HG02884 (cell line): ENCODE data around the gene SLC19A1.

Experiments
- ATAC-seq: cut with Tn5 transposase; IDR thresholded peaks from one replicate; pipeline ENCODE4 v1.9.1; 2021; ENCODE audit warnings: mild to moderate bottlenecking, moderate library complexity; ENCODE audit not compliant: unreplicated experiment

The SLC19A1 gene

DNA sequence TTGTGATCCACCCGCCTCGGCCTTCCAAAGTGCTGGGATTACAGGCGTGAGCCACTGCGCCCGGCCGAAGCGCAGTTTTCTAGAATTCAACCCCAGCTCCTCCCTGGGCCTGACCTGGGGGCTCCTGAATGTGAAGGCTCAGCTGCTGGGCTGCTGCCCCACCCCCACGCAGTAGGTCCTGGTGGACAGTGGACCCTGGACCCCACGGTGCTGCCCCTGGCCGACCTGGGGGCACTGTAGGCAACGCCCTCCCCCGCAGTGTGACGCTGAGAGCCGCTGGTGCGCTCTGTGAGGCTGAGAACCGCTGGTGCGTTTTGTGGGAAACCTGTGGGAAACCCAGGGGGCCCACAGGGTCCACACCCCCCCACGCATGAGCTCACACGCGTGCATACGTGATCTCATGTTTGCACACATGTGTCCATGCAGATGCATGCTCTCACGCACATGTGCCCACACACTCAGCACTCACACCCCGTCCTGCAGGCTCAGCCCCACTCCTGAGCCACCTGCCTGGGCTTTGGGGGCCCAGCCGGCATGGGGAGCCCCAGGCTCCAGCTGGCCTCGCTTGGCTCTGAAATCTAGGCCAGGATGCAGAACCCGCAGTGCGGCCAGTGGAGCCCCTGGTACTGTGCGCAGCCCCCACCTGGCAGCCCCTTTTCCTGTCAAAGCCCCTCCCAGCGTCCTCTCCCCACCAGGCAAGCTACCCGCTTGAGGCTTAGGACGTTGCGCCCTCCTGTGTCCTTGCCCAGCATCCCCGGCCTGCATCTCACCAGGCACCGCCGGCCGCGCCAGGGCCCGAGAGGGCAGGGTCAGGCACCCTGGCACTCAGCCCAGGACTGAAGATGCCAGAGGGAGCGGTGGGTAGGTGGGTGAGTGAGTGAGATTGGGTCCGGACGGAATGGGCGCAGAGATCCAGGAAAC, 69.5 kb downstream of the SLC19A1 start:
- ATAC-seq = no peak

DNA sequence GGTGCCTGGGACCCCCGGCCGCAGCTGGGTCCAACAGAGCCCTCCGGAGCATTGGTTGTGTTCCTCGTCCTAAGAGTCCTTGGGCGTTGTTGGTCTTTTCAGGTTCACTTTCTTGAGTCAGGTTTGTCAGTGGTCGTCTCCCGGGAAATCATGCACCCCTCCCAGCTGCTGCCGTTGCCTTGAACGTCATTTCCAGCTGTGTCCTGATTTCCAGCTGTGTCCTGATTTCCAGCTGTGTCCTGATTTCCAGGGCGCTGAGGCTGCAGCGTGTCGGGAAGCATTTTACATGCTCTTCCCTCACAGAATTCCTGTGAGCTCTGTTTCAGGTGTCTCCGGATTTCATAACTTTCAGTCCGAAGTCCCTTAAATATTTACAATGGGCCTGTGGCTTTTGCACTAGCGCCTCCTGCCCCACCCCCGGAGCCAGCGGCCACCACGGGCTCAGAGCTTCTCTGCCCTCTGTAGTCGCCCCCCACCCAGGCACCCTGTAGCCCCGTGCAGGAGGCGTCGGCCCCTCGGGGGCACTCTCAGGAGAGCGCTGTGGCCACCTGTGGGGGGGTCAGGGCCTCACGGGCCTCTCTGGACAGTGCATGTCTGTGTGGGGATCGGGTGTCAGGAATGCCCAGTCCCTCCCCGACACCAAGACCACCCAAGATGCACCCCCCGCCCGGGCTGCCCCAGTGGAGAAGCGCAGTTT, 70.6 kb downstream of the SLC19A1 start:
- no peak for ATAC-seq

DNA sequence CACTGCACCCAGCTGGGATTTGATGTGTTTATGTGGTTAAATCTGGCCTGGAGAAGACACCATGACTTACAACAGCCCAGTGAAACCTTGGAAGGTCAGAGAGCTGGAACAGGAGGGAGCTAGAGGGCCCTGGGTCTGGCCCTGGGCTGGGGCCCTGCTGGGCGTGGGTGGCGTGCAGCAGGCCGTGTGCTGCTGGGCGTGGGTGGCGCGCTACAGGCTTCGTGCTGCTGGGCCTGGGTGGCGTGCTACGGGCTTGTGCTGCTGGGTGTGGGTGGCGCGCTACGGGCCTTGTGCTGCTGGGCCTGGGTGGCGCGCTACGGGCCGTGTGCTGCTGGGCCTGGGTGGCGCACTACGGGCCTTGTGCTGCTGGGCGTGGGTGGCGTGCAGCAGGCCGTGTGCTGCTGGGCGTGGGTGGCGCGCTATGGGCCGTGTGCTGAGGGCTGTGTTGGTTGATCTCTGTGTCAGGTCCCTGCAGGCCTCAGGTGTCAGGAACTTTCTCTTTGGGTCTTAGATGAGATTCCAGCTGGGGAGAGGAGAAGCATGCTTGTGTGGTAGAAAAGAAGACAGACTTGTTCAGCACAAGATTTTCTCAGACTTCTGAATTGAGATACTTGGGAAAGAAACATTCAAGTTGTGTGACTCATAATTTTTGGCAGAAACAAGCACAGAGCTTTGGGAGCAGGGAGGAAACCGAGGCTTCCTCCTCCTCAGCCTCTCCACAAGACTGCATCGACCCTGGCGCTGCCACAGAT, 71.3 kb downstream of the SLC19A1 start:
- no peak for ATAC-seq

DNA sequence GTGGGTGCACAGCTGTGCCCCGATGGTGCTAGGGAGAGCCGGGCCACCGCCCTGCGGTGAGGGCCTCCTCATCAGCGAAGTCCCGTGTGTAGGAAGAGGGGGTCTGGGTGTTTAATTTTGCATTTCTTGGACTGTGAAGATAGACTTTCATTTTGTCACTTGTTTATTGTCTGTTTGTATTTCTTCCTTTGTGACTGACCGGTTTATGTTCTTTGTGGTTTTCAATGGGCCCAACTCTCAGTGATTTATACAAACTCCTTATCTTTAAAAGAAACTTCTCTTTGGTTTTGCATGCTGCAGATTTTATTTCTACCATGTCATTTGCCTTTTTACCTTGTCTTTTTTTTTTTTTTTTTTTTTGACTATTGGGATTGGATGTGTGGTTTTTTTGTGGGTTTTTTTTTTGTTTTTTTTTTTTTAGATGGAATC, 72.1 kb downstream of the SLC19A1 start:
- no peak for ATAC-seq

DNA sequence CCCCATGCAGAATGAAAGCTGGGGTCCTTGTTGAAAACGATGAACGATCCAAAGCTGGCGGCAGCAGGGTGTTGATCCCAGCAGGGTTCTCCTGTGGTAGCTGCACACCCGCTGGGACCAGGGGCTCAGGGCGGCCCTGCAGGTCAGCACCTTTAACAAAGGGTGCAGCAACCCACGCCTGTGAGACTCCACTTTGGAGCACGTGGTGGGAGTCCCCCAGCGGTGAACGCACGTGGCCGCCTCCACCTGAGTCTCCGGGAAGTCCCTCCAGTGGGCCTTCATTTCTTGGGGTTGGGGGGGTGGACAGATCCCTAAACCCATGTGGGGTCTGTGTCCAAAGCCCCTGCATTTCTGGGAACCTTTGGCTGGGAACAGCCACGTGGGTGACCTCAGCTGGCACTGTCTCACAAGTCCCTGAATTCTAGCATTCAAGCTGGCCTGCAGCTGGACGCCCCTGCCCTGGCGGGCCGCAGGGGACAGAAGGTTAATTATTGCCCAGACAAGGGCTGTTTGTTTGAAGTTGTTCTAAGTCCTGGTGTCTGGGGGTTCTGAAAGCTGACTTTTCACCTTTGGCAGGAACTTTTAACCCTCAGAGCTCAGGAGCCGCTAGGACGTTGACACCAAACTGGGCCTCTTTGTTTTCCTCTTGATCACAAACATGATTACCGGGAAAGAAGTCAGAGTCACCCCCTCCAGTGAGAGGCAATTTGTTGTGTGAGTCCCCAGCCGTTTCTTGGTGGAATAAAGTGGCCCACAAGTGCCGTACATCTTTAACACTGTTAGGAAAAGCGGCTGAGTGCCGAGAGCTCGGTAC, 72.8 kb downstream of the SLC19A1 start:
- ATAC-seq = no peak

DNA sequence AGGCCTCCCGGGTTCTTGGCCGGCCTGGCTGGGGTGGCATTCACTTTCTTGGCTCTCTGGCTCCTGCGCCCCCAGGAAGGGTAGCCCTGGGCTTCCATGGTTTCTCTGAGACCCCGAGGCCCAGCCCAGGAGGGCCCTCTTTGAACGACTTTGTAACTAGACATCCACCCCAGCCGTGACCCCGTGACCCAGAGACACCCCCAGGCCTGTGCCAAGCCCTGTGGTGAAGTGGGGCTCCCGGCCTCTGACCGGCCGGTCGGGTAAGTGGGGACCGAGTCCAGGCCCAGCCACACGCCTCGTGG, 73.3 kb downstream of the SLC19A1 start:
- no peak for ATAC-seq

DNA sequence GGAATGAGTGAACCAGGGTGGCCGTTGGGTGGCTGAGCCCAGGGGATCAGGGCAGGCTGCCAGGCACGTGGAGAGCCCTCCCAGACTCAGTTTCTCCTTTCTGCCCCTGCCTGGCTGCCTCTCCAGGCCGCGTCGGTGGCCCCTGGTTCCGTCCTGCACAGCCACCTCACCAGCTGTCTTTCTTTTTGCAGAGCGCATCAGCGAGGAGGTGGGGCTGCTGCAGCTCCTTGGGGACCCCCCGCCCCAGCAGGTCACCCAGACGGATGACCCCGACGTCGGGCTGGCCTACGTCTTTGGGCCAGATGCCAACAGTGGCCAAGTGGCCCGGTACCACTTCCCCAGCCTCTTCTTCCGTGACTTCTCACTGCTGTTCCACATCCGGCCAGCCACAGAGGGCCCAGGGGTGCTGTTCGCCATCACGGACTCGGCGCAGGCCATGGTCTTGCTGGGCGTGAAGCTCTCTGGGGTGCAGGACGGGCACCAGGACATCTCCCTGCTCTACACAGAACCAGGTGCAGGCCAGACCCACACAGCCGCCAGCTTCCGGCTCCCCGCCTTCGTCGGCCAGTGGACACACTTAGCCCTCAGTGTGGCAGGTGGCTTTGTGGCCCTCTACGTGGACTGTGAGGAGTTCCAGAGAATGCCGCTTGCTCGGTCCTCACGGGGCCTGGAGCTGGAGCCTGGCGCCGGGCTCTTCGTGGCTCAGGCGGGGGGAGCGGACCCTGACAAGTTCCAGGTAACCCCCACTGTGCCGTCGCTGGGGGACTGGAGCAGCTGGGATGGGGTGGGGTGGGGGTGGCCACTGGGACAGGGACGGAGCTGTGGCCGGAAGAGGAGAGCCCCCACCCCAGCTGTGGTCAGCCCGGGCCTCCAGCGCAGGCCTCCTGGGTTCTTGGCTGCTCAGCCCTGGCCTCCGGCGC, 73.9 kb downstream of the SLC19A1 start:
- no peak for ATAC-seq

DNA sequence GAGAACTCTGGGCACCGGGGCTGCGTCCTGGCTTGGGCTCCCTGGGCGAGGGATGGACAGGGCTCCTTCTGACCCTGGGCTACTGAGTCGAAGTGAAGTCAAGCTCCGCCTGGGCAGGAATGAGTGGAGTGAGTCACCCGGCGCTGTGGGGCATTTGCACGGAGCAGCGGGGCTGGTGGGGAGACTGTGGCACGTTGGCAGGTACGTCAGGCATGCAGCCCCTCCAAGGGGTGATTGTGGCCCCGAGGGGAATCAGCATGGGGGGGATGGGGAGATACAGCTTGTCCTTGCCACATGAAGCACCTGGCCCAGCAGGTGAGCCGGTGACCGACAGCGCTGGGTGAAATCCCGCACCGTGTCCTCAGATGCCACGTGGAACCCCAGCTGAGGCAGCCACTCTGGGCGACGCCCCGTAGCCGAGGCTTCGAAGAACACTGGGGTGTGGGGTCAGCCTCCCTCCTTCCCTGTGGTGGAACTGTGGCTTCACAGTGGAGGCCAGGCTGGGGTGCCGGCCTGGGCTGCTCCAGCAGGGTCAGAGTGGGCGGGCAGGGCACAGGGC, 74.9 kb downstream of the SLC19A1 start:
- ATAC-seq = no peak

DNA sequence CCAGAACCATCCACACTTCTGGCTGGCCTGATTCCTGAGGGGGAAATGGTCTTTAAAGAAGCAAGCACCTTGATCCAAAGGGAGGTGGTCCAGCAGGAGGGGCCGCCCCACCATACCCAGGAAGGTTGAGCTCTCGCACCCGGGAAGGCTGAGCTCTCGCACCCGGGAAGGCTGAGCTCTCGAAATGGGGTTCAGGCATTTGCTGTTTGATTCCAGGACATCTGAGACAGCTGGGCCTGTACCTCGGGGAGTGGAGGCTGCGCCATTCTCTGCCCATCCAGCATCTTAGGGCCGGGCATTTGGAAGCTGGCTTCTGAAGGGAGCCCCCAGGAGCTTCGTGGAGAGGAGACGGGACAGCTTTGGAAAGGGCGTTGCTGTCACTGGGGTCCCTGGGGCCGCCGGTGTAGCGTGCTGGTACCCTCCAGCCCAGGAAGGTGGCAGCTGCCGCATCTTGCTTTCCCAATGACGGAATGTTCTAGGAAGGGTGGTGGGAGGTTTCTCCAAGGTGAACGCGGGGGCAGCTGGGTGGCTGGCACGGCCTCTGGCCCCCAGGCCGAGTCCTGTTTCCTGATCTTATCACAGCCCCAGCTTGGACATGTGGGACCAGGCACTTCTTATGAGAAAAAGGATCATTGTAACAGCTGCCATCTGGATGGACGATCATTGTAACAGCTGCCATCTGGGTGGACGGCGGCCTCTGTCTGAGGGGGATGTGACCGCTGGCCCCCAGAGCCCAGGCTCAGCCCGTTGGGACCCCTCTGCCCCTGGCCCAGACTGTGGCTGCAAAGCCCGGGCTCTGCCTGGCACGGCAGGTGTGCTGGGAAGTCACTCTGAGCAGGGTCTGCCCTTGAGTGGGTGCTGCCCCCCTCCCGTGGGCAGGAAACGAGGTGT, 75.7 kb downstream of the SLC19A1 start:
- ATAC-seq = no peak

DNA sequence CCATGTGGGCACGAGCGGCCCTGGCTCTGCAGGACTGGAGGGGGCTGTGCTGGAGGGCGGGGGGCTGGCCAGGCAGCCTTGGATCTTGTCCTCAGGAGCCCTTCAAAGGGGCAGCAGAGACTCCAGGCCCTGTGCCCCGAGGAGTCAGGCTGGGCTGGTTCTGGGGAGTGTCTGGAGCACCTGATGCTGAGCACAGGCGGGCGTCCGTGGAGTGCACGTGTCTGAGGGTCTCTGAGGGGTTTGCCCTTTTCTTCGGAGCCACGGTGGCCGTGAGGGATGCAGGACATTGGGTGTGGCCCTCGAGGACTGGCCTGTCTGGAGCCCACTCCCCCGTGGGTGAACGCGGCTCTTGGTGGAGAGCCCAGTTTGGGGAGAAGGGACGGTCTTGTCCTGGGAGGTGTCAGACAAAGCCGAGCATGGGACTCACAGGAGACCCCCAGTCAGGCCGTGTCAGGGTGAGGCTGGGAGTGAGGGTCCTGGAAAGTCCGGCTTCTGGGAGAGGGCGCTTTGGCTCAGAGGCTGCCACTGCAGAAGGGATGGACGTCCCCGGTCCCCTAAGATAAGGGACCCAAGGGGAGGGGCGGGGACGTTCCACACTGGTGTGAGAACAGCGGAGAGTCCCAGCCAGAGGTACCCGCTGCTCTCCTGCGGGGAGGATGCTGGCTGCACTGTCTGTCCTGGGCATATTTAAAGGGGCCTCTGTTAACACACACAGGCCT, 76.5 kb downstream of the SLC19A1 start:
- no peak for ATAC-seq

DNA sequence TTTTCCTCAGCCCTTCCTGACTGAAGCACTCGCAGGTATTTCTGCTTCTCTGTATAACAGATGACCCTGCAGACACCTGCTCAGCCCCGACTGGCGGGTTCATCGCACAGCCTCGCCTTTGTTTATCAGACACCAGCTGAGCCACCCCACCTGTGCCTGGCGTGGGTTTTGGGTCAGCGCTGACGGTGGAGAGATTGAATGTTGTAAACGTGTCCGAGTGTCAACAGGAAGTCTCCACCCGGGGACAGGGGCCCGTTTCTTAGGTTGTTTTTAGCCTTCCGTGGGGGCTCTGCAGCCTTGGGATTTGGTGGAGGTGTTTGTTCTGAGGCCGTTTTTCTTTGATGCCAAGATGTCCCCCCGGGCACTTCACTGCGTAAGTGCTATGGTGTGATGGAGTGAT, 77.1 kb downstream of the SLC19A1 start:
- no peak for ATAC-seq

DNA sequence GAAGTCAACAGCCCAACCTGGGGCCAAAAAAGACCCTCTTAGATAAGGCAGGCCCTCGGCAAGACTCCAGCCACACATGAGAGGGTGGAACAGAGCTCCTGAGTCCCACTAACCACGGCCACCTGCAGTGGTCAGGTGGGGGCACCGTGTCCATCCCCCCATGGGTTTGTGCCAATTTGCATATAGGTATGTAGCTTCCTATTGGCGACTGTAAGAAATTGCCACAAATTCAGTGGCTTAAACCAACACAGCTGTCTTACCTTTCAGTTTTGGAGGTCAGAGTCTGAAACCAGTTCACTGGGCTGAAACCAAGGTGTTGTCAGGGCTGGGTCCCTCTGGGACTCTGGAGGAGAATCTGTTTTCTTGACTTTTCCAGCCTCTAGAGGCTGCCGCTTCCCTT, 77.9 kb downstream of the SLC19A1 start:
- no peak for ATAC-seq

DNA sequence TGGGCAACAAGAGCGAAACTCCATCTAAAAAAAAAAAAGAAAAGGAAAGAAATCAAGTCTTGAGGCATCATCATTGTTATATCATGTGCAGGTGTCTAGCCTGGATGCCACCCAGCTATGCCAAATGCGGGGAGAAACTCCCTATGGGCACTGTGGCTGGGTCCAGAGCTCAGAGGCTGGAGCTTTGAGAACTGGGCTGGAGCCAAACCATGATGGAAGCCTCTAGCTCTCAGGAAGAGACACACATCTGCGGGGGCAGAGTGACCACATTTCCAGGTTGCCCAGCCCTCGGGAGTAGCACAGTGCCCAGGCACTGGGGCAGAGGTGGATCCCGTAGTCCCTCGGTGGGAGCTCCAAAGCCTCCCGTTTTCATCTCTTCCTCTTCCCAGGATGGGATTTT, 78.4 kb downstream of the SLC19A1 start:
- ATAC-seq = no peak

DNA sequence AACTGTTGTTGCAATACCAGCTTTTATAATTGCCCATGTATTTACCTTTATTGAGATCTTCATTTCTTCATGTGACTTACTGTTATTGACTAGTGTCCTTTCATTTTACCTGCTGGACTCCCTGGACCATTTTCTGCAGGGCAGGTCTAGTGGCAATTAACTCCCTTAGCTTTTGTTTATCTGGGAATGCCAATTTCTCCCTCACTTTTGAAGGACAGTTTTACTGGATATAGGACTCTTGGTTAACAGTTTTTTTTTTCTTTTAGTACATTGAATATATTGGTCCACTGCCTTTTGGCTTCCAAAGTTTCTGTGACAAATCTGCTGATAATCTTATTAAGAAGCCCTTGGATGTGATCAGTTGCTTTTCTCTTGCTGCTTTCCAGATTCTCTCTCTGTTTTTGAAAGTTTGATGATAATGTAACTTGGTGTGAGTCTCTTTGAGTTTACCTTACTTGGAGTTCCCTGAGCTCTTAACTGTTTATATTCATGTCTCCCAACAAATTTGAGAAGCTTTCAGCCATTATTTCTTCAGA, 80.4 kb downstream of the SLC19A1 start:
- no peak for ATAC-seq

DNA sequence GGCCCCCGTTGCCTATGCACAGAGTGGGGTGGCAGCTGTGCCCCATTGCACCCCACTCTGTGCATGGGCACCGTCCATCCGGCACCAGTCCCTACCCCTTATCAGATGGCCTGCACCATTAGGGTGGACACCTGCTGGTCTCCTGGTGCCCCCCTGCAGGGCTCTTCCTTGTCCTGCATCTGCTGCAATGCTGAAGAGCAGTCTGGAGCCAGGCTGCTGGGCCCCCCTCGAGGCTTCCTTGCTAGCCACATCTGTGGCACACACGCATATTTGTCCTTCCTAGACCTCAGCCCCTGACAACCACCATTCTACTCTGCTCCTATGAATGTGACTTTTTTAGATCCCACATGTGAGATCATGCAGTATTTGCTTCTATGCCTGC, 80.9 kb downstream of the SLC19A1 start:
- ATAC-seq = no peak

DNA sequence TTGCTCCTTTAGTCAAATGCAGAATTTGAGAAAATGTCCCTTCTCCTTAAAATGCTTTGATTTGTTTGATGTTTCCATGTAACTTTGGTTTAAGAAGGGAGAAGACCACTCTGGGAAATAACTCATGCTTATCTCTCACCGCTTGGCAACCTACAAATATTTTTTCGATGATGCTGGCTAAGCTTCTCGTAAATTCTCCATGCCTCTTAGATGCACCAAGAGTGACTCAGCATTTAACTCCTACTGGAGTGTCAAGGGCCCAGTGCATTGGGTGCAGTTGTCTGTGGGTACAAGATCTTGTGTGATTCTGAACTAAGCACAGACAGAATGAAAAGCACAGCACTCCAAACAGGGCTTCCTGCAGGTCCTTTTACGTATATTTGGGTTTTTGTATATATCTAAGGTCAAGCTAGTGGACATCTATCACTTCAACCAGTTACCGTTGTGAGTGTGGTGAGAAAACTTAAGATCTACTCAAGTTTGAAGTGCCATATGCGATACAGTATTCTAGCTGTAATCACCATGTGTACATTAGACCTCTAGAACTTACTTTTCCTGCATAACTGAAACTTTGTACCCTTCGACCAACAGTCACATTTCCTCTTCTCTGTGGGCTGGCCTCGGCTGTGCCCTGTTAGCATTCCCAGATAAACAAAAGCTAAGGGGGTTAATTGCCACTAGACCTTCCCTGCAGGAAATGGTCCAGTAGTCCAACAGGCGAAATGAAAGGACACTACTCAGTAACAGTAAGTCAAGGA, 81.5 kb downstream of the SLC19A1 start:
- no peak for ATAC-seq

DNA sequence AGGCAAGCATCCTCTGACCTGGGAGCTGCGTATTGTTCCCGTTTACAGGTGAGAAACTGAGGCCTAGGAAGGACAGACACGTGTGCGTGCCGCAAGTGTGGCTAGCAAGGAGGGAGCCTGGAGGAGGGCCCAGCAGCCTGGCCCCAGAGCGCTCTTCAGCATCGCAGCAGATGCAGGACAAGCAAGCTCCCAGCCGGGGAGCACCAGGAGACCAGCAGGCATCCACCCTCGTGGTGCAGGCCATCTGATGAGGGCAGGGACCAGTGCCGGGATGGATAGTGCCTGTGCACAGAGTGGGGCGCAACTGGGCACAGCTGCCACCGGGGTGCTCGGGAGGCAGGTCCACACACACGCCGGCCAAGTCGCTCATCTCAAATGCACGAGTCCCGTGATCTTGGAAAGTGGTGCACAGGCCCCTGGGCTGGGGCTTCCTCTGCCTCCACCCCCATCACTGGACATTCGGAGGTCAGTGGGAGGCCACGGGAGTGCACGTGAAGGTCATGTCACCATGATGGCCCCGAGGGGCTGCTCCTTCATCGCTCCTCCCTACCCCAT, 82.2 kb downstream of the SLC19A1 start:
- ATAC-seq = no peak
